HepG2 (cell line): Measurements from ENCODE around the gene RPTOR. TPM values are rescaled to one million over a fixed set of nuclear protein-coding genes. Genes with fewer than 3 reads are reported as not detected.

Source experiments
- AHR ChIP-seq: IDR thresholded peaks from 2 replicates; pipeline ENCODE4 v1.6.1; 2018; ENCODE audit warnings: missing genetic modification reagents, missing compliant biosample characterization
- ARID3A ChIP-seq: IDR thresholded peaks from 2 replicates; pipeline ENCODE4 v1.6.1; 2012; ENCODE audit warnings: low read depth, low read length, improper control_type of control experiment
- DBP ChIP-seq: sonication (generic); formaldehyde crosslinking; IDR thresholded peaks from 2 replicates; pipeline ENCODE4 v1.4.0; 2020; ENCODE audit warnings: missing genetic modification reagents; ENCODE audit errors: not compliant biosample characterization
- GABPB1 ChIP-seq: IDR thresholded peaks from 2 replicates; pipeline ENCODE4 v1.6.1; 2016; ENCODE audit warnings: mild to moderate bottlenecking, missing genetic modification reagents, moderate library complexity, missing compliant biosample characterization
- GATAD2A ChIP-seq: IDR thresholded peaks from 2 replicates; pipeline ENCODE4 v1.6.1; 2016
- JUN ChIP-seq: sonication (generic); formaldehyde crosslinking; IDR thresholded peaks from 2 replicates; pipeline ENCODE4 v1.4.0; 2020; ENCODE audit warnings: mild to moderate bottlenecking, missing genetic modification reagents
- KLF11 ChIP-seq: IDR thresholded peaks from 2 replicates; pipeline ENCODE4 v1.6.1; 2016; ENCODE audit warnings: missing compliant biosample characterization
- NFATC3 ChIP-seq: sonication (generic); formaldehyde crosslinking; IDR thresholded peaks from 2 replicates; pipeline ENCODE4 v1.5.1; 2020; ENCODE audit warnings: mild to moderate bottlenecking, missing genetic modification reagents
- SCMH1 ChIP-seq: sonication (generic); formaldehyde crosslinking; IDR thresholded peaks from 2 replicates; pipeline ENCODE4 v1.9.0; 2021; ENCODE audit warnings: missing genetic modification reagents, mild to moderate bottlenecking, borderline replicate concordance
- SOX6 ChIP-seq, 2 experiments: fragments of 450-650 bp in 1 of 2; sonication (generic) in 1 of 2; formaldehyde crosslinking in 1 of 2; IDR thresholded peaks; 2 replicates each; pipeline versions ENCODE4 v1.4.0 to v1.6.1; 2017 to 2020; ENCODE audit warnings: antibody characterized with exemption in 1 of 2, mild to moderate bottlenecking in 1 of 2, missing genetic modification reagents in 1 of 2
- TBX2 ChIP-seq: sonication (generic); formaldehyde crosslinking; IDR thresholded peaks from 2 replicates; pipeline ENCODE4 v1.5.0; 2020; ENCODE audit warnings: missing genetic modification reagents, mild to moderate bottlenecking, borderline replicate concordance
- TCF7L2 ChIP-seq: IDR thresholded peaks from 2 replicates; pipeline ENCODE4 v1.6.1; 2011; ENCODE audit warnings: mild to moderate bottlenecking, low read depth, low read length, moderate library complexity
- U2AF2 ChIP-seq: fragments of 200-400 bp; formaldehyde crosslinking; IDR thresholded peaks from 2 replicates; pipeline ENCODE4 v1.6.1; 2017; ENCODE audit warnings: low read depth, mild to moderate bottlenecking, low read length
- ZBTB4 ChIP-seq: sonication (generic); formaldehyde crosslinking; IDR thresholded peaks from 2 replicates; pipeline ENCODE4 v1.4.0; 2020; ENCODE audit warnings: missing genetic modification reagents, mild to moderate bottlenecking, borderline replicate concordance
- ZBTB7A ChIP-seq: sonication (generic); formaldehyde crosslinking; IDR thresholded peaks from 2 replicates; pipeline ENCODE4 v1.8.0; 2022; ENCODE audit warnings: mild to moderate bottlenecking, missing genetic modification reagents
- ZNF121 ChIP-seq: sonication (generic); formaldehyde crosslinking; IDR thresholded peaks from 2 replicates; pipeline ENCODE4 v1.5.0; 2020; ENCODE audit warnings: mild to moderate bottlenecking, missing genetic modification reagents
- ZNF44 ChIP-seq: sonication (generic); formaldehyde crosslinking; IDR thresholded peaks from 2 replicates; pipeline ENCODE4 v1.5.1; 2020; ENCODE audit warnings: mild to moderate bottlenecking, missing genetic modification reagents
- polyA plus RNA-seq, 8 experiments: library from polyadenylated mRNA; depleted of rRNA in 3 of 8; stranded (reverse) in 7 of 8; unstranded in 1 of 8; fragments of >200 nt; fragmentation: Illumina TruSeq in 4 of 8; extraction: Trizol in 4 of 8; gene quantifications; 2 replicates each; pipeline versions ENCODE4 v1.2.1 to v1.2.3, GENCODE V29; 2011 to 2016; ENCODE audit warnings: low read depth in 4 of 8, missing spikeins in 1 of 8, mixed read lengths in 1 of 8; ENCODE audit not compliant: insufficient read depth in 1 of 8
- total RNA-seq, 5 experiments: library from RNA; depleted of rRNA; stranded (reverse); fragments of >200 nt; fragmentation: Illumina TruSeq; extraction: Trizol; gene quantifications; 2 replicates each; pipeline ENCODE4 v1.2.3, GENCODE V29; 2016; ENCODE audit warnings: low read depth in 1 of 5

Gene RPTOR
- total and polyA plus RNA-seq, 2 of the 13 experiments (the other 11 are each of a cell fraction or from before 2014, with no cell fraction given): 6.6 to 25.3 TPM

- TF ChIP-seq AHR (CRISPR knock-in tag) (no peak), TCF7L2 (no peak), ZNF44 (CRISPR knock-in tag) (no peak), TBX2 (CRISPR knock-in tag) (no peak), U2AF2 (0 out of 2 replicates have a peak, but pooled peaks have one; percentile 25), KLF11 (CRISPR knock-in tag) (no peak), NFATC3 (CRISPR knock-in tag) (no peak), GABPB1 (CRISPR knock-in tag) (no peak), ZBTB4 (CRISPR knock-in tag) (0 out of 2 replicates have a peak, but pooled peaks have one; percentile 10), JUN (no peak), GATAD2A (CRISPR knock-in tag) (peak; percentile 79), DBP (CRISPR knock-in tag) (no peak), SCMH1 (CRISPR knock-in tag) (no peak), ARID3A (peak; percentile 46; the same call in 1 of the 2 replicates), ZNF121 (CRISPR knock-in tag) (no peak), SOX6 (IDR thresholded peaks at IDR 0.05) (no peak), SOX6 (CRISPR knock-in tag; IDR thresholded peaks at IDR 0.05) (peak; percentile 51), ZBTB7A (CRISPR knock-in tag) (no peak)
Measured at GRCh38 chr17:80599546-80600305, 55.1 kb downstream of the RPTOR start (continued).
